22Rv1 (cell line): Measurements from ENCODE around the gene STARD6.

Experiments
- ZFX ChIP-seq: fragments of 450-650 bp; IDR thresholded peaks from 2 replicates; pipeline ENCODE4 v1.6.1; 2017; ENCODE audit warnings: antibody characterized with exemption, borderline replicate concordance
- TF ChIP-seq, protein P1 (sequence below): fragments of 450-650 bp; IDR thresholded peaks from 2 replicates; pipeline ENCODE4 v1.5.1; 2017; ENCODE audit warnings: mild to moderate bottlenecking

DNA sequence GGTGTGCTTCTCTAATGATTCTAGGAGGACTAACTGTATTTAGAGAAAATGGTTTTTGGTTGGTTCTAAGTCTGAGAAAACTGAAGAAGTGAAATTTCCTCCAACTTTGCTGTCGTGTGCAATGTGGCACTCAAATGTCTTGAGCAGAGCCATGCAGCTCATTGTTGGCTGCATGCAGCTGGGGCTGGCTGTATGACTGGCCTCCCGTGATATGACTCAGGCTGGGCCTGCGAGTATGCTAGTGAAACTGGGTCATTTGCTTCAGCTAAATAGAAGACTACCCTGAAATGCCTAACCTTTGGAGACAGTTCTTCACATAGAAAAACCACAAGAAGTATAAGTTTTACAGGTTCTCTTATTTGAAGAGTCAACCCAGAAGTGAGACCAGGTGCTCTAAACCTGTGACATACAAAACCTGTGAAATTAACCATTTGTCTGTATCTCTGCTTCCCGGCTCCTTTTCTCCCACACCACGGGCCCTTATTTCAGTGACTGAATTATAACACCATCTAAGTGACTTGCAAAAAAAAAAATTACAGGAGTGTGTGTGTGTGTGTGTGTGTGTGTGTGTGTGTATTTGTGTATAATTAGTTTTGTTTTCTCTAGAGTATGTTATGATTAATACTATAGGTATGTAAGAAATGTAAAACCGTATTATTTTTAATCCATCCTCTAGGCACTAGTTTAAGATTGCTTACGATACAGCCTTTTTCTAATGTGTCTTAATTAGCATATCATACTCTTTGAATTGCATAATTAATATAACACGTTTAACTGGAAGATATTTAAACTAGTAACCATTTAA is 72.5 kb downstream of the STARD6 start:
- TF ChIP-seq, protein P1, sequence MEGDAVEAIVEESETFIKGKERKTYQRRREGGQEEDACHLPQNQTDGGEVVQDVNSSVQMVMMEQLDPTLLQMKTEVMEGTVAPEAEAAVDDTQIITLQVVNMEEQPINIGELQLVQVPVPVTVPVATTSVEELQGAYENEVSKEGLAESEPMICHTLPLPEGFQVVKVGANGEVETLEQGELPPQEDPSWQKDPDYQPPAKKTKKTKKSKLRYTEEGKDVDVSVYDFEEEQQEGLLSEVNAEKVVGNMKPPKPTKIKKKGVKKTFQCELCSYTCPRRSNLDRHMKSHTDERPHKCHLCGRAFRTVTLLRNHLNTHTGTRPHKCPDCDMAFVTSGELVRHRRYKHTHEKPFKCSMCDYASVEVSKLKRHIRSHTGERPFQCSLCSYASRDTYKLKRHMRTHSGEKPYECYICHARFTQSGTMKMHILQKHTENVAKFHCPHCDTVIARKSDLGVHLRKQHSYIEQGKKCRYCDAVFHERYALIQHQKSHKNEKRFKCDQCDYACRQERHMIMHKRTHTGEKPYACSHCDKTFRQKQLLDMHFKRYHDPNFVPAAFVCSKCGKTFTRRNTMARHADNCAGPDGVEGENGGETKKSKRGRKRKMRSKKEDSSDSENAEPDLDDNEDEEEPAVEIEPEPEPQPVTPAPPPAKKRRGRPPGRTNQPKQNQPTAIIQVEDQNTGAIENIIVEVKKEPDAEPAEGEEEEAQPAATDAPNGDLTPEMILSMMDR: no peak
- TF ChIP-seq ZFX: no peak
